Brain pericyte (primary cell): ENCODE measurements around the gene IFI30.

Experiments used
- DNase-seq: peaks from one replicate; pipeline ENCODE4 v3.0.0-alpha.2; 2012; ENCODE audit warnings: low read depth, low spot score

Gene IFI30

DNA sequence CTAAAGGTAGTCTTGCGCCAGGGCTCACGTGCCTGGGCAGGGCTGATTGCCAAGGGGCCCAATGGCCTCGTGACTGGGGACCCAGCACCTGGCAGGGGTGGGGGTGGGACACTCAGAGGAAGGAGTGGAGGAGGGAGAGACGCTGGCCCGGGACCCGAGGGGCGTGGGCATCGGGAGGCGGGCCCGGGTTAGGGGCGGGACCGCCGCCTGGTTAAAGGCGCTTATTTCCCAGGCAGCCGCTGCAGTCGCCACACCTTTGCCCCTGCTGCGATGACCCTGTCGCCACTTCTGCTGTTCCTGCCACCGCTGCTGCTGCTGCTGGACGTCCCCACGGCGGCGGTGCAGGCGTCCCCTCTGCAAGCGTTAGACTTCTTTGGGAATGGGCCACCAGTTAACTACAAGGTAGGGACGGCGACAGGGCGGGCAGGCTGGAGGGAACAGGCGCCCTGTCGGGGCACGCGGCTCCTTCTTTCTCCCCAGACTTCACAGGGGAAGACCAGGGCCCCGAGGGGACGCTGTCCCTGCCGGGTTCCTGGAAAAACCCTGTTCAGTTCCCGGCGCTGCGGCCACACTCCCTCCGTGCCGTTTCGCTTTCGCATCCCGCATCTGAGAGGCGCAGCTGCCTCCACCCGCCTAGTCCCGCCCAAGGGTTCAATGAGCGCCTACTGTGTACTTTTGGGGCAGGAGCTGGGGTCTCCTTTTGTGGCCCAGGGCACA, at the start of gene IFI30:
IFI30 (plus strand) TSS at position 242 of the 717 bp plus-strand sequence; CDS start at position 271, 29 bp downstream.
- no peak for DNase-seq

DNA sequence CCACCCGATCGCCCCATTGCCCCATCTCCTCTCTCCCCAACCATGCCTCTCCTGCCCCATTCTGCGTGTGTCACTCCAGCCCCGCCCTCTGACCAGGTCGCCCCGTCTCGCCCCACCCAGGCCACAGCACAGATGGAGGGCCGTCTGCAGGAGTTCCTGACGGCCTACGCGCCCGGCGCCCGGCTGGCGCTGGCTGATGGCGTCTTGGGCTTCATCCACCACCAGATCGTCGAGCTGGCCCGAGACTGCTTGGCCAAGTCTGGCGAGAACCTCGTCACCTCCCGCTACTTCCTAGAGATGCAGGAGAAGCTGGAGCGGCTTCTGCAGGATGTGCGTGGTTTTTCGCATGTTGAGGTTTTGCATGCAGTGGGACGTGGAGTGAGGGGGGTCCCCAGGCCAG, 49.8 kb upstream of the IFI30 start:
- no peak for DNase-seq

DNA sequence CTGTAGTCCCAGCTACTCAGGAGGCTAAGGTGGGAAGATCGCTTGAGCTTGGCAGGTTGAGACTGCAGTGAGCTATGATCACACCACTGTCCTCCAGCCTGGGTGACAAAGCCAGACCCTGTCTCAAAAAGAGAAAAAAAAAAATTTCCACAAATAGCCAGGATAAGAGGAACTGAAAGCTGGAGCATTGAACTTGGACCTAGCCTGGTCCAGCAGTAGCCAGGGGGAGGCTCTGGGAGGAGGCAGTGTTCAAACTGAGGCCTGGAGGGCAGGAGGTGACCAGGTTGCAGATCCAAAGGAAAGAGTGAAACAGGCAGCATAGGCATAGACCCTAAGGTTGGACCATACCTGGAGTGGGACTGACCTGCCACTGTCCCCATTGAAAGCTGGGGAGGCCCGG, 47.5 kb upstream of the IFI30 start:
- no peak for DNase-seq

DNA sequence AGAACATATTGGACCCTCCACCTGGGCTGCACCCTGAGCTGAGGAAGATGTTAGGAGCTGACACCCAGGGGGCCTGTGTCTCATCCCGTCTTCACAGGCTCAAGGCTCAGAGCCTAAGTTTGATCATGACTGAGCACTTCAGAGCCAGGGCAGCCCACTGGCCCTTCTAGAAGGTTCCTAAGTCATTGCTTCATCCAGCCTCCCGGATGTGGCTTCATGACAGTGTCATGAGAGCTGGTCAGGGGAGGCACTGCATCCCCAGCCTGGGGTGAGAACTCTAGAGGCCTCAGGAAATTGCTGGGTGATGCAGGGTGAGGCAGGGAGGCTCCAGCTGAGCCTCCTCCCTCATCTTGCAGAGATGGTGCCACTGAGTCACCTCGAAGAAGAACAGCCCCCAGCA, 45.6 kb upstream of the IFI30 start:
- DNase-seq, result no peak

DNA sequence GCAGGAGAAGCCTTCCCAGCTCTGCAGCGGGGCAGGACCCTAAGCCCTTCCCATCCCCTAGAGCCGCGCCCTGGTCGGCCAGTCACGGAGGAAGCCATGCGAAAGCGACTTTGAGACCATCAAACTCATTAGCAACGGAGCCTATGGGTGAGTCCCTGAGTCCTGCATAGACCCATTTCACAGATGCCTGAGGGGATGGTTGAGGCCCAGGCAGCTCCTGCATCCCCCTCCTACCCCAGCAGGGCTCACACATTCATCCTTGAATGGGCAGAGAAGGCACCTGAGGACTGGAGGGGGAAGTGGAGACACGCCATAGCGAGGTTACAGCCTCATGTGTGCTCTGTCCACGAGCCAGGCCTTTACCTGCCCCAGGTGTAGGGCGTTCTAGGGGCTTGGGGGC, 44.8 kb upstream of the IFI30 start:
- no peak for DNase-seq

DNA sequence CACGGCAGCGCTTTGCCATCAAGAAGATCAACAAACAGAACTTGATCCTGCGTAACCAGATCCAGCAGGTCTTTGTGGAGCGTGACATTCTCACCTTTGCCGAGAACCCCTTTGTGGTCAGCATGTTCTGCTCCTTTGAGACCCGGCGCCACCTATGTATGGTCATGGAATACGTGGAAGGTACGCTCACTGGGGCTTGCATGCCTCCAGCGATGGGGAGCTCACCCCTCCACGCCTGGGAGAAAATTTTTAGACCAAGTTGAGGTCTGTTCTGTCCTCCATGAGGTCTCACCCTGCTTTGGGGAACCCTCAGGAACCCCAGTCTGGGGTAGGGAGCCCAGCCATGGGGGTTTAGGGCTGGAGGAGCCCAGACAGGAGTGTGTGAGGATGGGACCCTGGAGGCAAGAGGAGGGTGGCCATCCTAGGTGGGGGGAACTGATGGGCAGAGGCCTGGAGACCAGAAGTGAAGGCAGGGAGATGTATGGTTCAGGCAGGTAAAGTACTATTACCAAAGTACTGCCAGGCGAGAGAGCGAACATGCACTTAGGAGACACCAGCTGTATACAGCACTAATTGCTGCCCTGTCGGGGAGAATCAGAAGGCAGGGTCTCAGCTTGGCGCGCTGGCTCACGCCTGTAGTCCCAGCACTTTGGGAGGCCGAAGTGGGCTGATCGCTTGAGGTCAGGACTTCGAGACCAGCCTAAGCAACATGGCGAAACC, 42.9 kb upstream of the IFI30 start:
- DNase-seq, result no peak

DNA sequence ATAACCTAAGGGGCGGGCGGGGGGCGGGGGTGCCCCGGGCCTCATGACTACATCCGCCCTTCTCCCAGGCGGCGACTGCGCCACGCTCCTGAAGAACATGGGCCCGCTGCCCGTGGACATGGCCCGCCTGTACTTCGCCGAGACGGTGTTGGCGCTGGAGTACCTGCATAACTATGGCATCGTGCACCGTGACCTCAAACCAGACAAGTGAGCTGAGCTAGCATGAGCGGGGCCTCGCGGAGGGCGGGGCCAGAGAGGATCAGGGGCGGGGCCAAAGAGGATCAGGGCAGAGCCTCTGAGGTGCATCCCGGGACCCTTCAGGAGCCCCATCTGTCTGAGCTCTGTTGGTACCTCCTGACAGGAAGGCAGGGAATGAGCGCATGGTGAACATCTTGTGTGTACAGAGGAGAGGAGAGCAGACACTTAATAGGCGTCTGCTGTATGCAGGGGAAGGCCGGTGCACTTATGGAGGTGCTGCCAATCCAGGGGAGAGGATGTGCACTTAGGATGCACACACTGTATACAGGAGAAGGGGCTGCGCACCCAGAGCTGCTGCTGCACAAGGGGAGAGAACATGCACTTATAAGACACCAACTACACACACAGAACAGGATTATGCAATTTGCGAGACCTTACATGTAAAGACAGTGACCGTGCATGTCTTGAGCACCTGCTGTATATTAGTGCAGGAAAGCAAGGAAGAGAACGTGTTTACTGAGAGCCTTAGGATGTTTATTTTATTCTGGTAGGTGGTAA, 41.6 kb upstream of the IFI30 start:
- DNase-seq, result no peak

DNA sequence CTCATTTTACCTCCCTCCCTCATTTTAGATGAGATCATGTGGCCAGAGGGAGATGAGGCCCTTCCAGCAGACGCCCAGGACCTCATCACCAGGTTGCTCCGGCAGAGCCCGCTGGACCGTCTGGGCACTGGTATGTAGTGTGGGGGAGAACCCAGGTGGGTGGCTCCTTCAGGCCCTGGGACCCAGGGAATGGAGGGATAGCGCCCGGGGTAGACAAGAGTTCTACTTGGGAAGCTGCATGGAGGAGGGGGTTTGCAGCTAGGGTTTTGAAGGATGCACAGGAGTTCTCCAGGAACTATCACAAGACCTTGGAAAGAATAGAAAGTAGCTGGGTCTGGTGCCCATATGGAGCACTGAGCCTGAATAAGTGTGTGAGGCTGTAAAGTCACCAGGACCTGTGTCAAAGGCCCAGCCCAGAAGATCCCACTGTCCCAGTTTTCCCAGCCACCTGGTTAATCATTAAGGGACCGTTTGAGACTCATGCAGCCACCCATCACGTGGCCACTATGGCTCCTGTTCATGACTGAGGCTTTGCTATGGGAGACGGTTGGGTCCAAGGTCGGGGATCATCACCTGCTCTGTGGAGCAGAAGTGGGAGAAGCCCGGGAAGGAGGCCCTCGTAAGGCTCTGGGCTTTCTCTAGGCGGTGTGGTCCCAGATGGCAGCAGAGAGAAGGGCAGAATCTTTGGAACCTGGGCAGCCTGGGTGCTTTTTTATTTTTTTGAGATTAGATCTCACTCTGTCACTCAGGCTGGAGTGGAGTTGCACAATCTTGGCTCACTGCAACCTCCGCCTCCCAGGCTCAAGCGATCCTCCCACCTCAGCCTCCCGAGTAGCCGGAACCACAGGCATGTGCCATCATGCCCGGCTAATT, 37.7 kb upstream of the IFI30 start:
- no peak for DNase-seq

DNA sequence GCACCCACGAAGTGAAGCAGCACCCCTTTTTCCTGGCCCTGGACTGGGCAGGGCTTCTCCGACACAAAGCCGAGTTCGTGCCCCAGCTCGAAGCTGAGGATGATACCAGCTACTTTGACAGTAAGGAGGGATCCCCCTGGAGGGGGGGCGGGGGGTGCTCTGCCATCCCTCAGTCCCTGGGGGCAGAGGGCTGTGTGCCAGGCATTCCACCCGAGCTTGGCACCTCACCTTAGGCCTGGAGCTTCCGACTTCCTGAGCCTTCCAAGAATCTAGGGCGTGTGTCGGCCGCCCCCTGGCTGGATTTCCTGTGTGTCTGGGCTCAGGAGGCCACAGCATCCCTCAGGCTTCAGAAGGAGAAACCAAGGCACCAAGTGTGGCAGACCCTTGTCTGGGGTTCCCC, 36.4 kb upstream of the IFI30 start:
- no peak for DNase-seq

DNA sequence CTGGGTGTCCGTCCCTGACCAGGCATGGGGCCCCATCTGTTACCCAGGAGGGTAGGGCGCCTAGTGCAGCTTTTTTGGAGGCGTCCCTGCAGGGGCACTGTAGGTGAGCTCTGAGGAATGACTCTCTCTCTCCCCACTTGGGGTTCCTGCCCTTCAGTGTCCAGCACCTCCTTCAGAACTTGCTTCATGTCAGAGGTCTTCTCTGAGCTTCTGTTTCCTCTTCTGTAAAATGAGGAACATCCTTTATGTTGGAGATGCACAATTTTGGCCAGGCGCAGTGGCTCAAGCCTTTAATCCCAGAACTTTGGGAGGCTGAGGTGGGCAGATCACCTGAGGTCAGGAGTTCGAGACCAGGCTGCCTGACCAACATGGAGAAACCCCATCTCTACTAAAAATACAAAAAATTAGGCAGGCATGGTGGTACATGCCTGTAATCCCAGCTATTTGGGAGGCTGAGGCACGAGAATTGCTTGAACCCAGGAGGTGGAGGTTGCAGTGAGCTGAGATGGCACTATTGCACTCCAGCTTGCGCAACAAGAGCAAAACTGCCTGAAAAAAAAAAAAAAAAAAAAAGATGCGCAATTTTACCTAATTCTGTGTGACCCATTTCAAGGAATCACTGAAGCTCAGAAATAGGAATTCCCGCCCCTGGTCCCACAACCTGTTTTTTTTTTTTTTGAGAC, 35.8 kb upstream of the IFI30 start:
- DNase-seq, result no peak

DNA sequence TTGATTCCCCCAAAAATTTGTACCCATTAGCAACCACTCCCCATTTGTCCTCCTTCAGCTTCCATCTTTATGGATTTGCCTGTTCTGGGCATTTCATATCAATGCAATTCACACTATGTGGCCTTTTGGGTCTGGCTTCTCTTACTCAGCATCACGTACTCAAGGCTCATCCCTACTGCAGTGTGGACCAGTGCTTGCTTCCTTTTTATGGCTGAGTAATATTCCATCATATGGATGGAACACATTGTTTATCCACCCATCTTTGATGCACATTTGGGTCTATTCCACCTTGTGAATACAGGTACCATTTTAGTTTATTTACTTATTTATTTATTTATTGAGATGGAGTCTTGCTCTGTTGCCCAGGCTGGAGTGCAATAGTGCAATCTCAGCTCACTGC, 33.1 kb upstream of the IFI30 start:
- no peak for DNase-seq

DNA sequence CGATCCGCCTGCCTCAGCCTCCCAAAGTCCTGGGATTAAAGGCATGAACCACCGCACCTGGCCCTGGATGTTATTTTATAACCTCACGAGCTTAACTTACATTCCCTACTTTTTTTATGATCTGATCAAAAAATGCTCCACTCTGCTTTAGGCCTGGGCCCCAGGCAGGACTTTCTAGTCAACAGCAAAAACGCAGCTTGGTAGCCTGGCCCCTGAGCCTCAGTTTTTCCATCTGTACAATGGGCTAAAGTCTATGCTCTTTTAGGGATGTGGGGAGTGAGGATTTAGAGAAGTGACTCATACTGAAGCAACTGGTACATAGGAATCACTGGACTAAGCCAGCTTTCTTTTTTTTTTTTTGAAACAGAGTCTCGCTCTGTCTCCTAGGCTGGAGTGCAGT, 32.6 kb upstream of the IFI30 start:
- no peak for DNase-seq

DNA sequence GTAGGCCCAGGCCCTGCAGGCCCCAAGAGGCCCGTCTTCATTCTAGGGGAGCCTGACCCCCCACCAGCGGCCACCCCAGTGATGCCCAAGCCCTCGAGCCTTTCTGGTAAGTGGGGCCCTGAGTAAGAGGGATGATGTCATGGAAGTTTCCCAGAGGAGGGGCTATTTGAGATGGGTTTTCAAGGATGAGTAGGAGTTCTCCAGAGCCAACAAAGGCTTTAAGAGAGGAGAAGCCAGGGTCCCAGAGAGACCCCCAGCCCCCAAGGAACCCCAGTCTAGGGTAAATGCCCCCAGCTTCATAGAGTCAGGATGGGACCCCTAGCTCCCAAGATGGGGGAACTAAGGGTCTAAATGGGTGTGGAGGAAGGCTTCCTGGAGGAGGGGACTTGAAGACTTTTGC, 29.7 kb upstream of the IFI30 start:
- DNase-seq, result no peak

DNA sequence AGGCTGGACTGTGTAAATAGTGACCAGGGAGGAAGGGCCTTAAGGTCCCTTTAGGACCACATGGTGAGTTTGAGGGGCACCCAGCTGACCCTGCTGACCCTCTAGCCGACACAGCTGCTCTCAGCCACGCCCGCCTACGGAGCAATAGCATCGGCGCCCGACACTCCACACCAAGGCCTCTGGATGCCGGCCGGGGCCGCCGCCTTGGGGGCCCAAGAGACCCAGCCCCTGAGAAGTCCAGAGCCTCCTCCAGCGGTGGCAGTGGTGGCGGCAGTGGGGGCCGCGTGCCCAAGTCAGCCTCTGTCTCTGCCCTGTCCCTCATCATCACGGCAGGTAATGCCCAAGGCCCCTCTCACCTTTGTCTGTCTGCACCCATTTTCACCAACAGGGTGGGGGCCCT, 29.3 kb upstream of the IFI30 start:
- no peak for DNase-seq

DNA sequence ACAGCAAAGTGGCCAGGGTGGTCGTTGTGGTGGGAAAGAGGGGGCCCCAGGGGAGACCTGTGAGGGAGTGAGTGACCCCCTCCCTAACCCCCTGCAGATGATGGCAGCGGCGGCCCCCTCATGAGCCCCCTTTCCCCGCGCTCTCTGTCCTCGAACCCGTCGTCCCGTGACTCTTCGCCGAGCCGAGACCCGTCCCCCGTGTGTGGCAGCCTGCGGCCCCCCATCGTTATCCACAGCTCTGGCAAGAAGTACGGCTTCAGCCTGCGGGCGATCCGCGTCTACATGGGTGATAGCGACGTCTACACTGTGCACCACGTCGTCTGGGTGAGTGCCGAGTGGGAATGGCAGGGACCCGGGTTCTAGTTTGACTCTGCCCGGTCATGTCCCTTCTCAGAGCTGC, 28.7 kb upstream of the IFI30 start:
- no peak for DNase-seq

DNA sequence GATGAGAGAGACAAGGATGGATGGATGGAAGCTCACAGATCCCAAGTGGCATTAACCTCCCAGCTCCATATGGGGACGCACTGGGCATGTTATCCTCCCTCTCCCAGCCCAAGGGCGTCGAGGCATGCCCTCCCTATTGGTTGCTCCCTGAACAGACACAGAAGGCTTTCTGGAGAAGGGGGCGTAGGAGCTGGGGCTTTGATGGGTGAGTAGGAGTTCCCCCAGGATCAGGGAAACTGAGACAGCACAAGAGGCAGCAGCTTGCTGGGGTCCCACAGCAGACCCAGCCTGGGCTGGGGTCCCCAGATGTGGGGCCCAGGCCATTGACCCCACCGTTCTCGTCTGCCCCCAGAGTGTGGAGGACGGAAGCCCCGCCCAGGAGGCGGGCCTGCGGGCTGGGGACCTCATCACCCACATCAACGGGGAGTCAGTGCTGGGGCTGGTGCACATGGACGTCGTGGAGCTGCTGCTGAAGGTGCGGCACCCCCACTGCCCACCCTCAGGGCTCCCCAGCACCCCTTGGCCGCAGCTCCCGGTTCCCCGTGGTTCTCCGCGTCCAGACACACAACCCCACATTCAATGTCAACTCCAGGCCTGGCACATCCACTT, 28.1 kb upstream of the IFI30 start:
- DNase-seq, result no peak

DNA sequence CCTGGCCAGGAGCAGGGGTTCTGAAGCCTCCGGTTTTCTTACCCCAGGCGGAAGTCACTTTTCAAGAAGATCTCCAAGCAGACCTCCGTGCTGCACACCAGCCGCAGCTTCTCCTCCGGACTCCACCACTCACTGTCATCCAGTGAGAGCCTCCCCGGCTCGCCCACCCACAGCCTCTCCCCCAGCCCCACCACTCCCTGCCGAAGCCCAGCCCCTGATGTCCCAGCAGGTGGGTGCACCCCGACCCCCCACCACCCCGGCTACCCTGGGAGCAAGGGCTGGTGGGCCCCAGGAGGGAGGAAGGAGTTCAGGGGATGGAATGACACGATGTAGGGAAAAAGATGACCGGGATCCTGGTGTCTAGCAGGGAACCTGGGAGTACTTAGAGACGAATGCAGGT, 26.2 kb upstream of the IFI30 start:
- DNase-seq, result no peak

DNA sequence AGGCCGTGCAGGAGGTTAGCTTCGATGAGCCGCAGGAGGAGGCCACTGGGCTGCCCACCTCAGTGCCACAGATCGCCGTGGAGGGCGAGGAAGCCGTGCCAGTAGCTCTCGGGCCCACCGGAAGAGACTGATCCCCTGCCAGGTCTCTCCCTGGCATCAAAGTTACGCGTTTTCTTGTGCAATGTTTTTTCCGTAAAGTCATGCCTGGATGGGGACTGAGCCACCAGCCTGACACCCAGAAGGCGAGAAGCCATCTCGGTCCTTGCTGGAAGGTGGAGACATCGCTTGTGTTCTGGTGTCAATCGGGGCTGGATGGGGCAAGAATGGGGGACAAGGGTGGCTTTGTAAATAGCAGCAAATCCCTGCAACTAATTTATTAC, 24.0 kb upstream of the IFI30 start:
- no peak for DNase-seq

DNA sequence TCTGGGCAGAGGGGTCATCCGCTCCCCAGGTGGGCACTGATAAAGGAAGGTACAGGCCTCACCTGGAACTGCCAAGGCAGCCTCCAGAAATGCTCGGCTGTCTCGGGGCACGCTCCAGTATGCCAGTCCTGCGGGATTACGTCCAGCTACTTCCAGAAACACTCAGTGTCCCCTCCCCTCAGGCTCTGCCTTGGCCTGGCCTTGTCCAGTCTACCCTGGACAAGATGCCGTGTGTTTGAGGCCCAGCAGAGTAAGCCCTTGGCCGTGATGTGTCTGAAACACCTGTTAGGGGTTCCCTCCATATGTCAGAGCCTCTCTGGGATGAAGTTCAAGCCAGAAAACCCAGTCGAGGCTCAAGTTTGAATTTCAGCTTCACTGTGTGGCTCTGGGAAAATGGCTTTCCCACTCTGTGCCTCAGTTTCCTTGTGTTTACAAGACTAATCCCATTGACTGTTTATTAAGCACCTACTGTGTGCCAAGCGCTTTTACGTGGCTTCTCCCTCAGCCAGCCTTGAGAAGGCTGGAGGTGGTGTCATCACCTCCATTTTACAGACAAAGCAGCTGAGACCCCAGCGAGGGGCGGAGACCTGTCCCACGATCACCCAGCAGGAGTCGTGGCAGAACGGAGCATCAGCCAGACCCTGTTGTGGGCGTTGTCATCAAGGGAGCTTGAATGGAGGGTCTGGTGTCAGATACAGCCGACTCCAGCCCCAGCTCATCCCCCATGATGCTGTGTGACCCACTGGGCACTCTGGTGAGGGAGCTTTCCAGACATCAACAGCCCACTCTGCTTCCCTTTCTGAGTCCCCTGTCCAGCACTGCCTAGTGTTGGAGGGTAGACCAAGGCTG, 22.6 kb upstream of the IFI30 start:
- no peak for DNase-seq

DNA sequence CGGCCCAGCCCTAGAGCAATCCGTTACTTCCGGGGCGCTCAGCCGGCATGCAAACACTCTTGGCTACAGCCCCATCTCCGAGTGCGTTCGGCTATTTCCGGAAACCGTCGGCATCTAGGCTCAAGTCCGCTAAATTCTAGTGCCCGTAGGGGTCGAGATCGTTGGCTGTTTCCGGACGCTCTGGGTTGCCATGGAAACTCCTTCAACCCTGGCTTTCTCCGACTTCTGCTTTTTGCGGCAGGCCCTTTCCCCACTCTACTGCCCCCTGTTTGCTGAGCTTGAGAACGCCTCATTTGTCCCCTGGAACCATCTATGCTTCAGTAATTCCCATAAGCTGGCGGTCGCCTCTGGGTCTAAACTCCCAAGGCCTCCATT, 21.2 kb upstream of the IFI30 start:
- DNase-seq, result peak; percentile 92
